Fibroblast of mammary gland (primary cell): Measurements from ENCODE around the gene NCKAP5L.

ENCODE experiments used
- DNase-seq: peaks from one replicate; pipeline ENCODE4 v3.0.0-alpha.2; 2010; ENCODE audit warnings: low read depth
- H3K4me3 ChIP-seq: 2 replicates; pipeline ENCODE4 v1.5.1; 2011; ENCODE audit warnings: low read depth, mild to moderate bottlenecking, low read length, moderate library complexity; ENCODE audit not compliant: control insufficient read depth
- CTCF ChIP-seq: conservative IDR thresholded peaks from 2 replicates; pipeline ENCODE4 v1.5.1; 2011; ENCODE audit warnings: low read depth, low read length, inconsistent platforms; ENCODE audit not compliant: control insufficient read depth, insufficient read depth

The NCKAP5L gene

GRCh38 chr12:49843876-49844437, 15.7 kb upstream of the NCKAP5L start:
- TF ChIP-seq CTCF, result no peak
- H3K4me3 ChIP-seq, result no peak overlapping the region
- no peak for DNase-seq

- no peak for DNase-seq
- no peak for TF ChIP-seq CTCF
- H3K4me3 ChIP-seq, result peak overlapping the region; percentile 87
Measured at GRCh38 chr12:49843411-49843810, 15.2 kb upstream of the NCKAP5L start.

GRCh38 chr12:49842519-49843352, 14.5 kb upstream of the NCKAP5L start, which contains the start of gene BCDIN3D:
BCDIN3D (minus strand) TSS chr12:49843106; CDS start chr12:49843087, 19 bp downstream.
- H3K4me3 ChIP-seq, result peak within 1 kb of the TSS; percentile 87
- peak; percentile 88 for DNase-seq

GRCh38 chr12:49838973-49839633, 10.9 kb upstream of the NCKAP5L start:
- TF ChIP-seq CTCF, result peak; percentile 77
- DNase-seq, result peak; percentile 54
- H3K4me3 ChIP-seq, result no peak overlapping the region

More at GRCh38 chr12:49842519-49843352, 14.5 kb upstream of the NCKAP5L start, which contains the start of gene BCDIN3D:
- no peak for TF ChIP-seq CTCF

- TF ChIP-seq CTCF, result no peak
- DNase-seq, result peak; percentile 73
- H3K4me3 ChIP-seq, result no peak overlapping the region
Measured at GRCh38 chr12:49832836-49833421, 4.7 kb upstream of the NCKAP5L start.

GRCh38 chr12:49831717-49832116, 3.5 kb upstream of the NCKAP5L start:
- no peak overlapping the region for H3K4me3 ChIP-seq
- TF ChIP-seq CTCF, result no peak
- DNase-seq, result no peak
